OCI-LY7 (cell line): ENCODE results near the gene BRAF. TPM values are rescaled to one million over a fixed set of nuclear protein-coding genes. Genes with fewer than 3 reads are reported as not detected.

ENCODE experiments used
- BruUV-seq: library from RNA; stranded (reverse); fragments of 400-500 nt; replicated peaks from 2 replicates; lab custom pipeline; 2021; lab: Mats Ljungman, UMichigan
- CTCF ChIA-PET: fragments of 300-600 bp; sonication (Branson Sonifier 250); formaldehyde crosslinking; loops from one replicate; lab custom pipeline; 2022; ENCODE audit warnings: antibody characterized with exemption; ENCODE audit not compliant: unreplicated experiment; lab: Charles Lee
- POLR2A ChIA-PET: fragments of 300-600 bp; sonication (Branson Sonifier 250); formaldehyde crosslinking; loops from one replicate; lab custom pipeline; 2022; ENCODE audit warnings: antibody characterized with exemption; lab: Charles Lee
- DNase-seq: peaks from one replicate; pipeline ENCODE4 v3.0.0-alpha.2; 2015; ENCODE audit warnings: low spot score
- H2AFZ ChIP-seq: fragments of 200-600 bp; sonication (generic), shearing (Covaris generic); 2 replicates; pipeline ENCODE4 v1.6.1; 2014; ENCODE audit warnings: mild to moderate bottlenecking, antibody characterized with exemption, low read length, moderate library complexity
- H3K27ac ChIP-seq: fragments of 200-600 bp; sonication (generic); 2 replicates; pipeline ENCODE4 v1.5.1; 2014; ENCODE audit warnings: mixed run types, low read depth, mild to moderate bottlenecking, moderate library complexity, low read length, inconsistent platforms; ENCODE audit not compliant: poor library complexity, severe bottlenecking
- H3K36me3 ChIP-seq: fragments of 200-600 bp; sonication (generic); 2 replicates; pipeline ENCODE4 v1.6.1; 2014; ENCODE audit warnings: mild to moderate bottlenecking, antibody characterized with exemption, low read length, moderate library complexity, mixed read lengths; ENCODE audit not compliant: insufficient read depth
- H3K4me1 ChIP-seq: fragments of 200-600 bp; sonication (generic); 2 replicates; pipeline ENCODE4 v1.5.1; 2014; ENCODE audit warnings: mild to moderate bottlenecking, low read length; ENCODE audit not compliant: insufficient read depth, poor library complexity, severe bottlenecking
- H3K4me2 ChIP-seq: fragments of 200-600 bp; sonication (generic); 2 replicates; pipeline ENCODE4 v1.6.1; 2014; ENCODE audit warnings: mild to moderate bottlenecking, low read length
- H3K4me3 ChIP-seq: fragments of 200-600 bp; sonication (generic); 2 replicates; pipeline ENCODE4 v1.5.1; 2014; ENCODE audit warnings: mild to moderate bottlenecking, low read depth, low read length; ENCODE audit not compliant: poor library complexity, severe bottlenecking
- H3K79me2 ChIP-seq: fragments of 200-600 bp; sonication (generic); 2 replicates; pipeline ENCODE4 v1.6.1; 2016; ENCODE audit warnings: low read depth, mild to moderate bottlenecking, low read length, moderate library complexity, mixed read lengths; ENCODE audit not compliant: insufficient read depth
- H3K9me2 ChIP-seq: fragments of 200-600 bp; sonication (generic); 2 replicates; pipeline ENCODE4 v1.6.1; 2016; ENCODE audit warnings: mild to moderate bottlenecking, low read length, mixed read lengths; ENCODE audit not compliant: insufficient read depth
- H3K9me3 ChIP-seq: fragments of 200-600 bp; sonication (generic); 2 replicates; pipeline ENCODE4 v1.6.1; 2014; ENCODE audit warnings: mild to moderate bottlenecking, mixed run types, low read length, mixed read lengths
- H4K20me1 ChIP-seq: fragments of 200-600 bp; sonication (generic); 2 replicates; pipeline ENCODE4 v1.6.1; 2014; ENCODE audit warnings: mild to moderate bottlenecking, antibody characterized with exemption, low read length, moderate library complexity, mixed read lengths; ENCODE audit not compliant: insufficient read depth
- EZH2phosphoT487 ChIP-seq: fragments of 200-600 bp; sonication (generic); IDR thresholded peaks from 2 replicates; pipeline ENCODE4 v1.6.1; 2018; ENCODE audit warnings: low read depth, borderline replicate concordance, mild to moderate bottlenecking, mixed run types, antibody characterized with exemption, low read length, moderate library complexity, mixed read lengths
- intact Hi-C: fragments of 100-400 bp; cut with micrococcal nuclease; formaldehyde crosslinking; loops from one replicate; pipeline ENCODE4 v1.10.0; 2022; ENCODE audit not compliant: unreplicated experiment
- total RNA-seq, 2 experiments: library from RNA; depleted of rRNA in 1 of 2; stranded (reverse); fragments of >200 nt in 1 of 2; shearing (Covaris generic) in 1 of 2; gene quantifications; 2 replicates each; pipeline ENCODE4 v1.2.3, GENCODE V29; 2014 to 2022
- TF ChIP-seq, protein P1 (sequence below): fragments of 200-600 bp; sonication (generic); conservative IDR thresholded peaks from 2 replicates; pipeline ENCODE4 v1.5.1; 2014; ENCODE audit warnings: mild to moderate bottlenecking, antibody characterized with exemption, low read length, moderate library complexity, mixed read lengths

The BRAF gene
- total RNA-seq, 2 experiments from 2014 or later = 17.1 to 41.6 TPM

GRCh38 chr7:140672382-140673062, 252.2 kb downstream of the BRAF start, which contains the start of gene ADCK2:
Gene ADCK2 (plus strand): TSS chr7:140672945. CDS start chr7:140673331, 386 bp downstream.
- no peaks in the 10 kb centered on the region for H3K9me2 ChIP-seq
- peak within 1 kb of the TSS; percentile 81 for H2AFZ ChIP-seq
- H4K20me1 ChIP-seq = no peaks in the 10 kb centered on the region
- TSS peak; percentile 80 for BruUV-seq
- H3K4me1 ChIP-seq = peaks cover 57% of the 10 kb centered on the region
- POLR2A ChIA-PET = interaction anchor here (0.5 to 3.6 kb wide), 3 partner anchors 11 to 976 kb away, joined by 3 to 10 read pairs (median 9); partner anchors contain the start of gene NDUFB2
- peak within 1 kb of the TSS; percentile 81 for H3K4me3 ChIP-seq
- H3K27ac ChIP-seq = peak within 1 kb of the TSS; percentile 98
- DNase-seq = peak; percentile 85
- peaks cover 10% of the 10 kb centered on the region for H3K36me3 ChIP-seq
- peaks cover 30% of the 10 kb centered on the region for H3K79me2 ChIP-seq
- intact Hi-C loops = loop anchor here (1.0 to 10.0 kb wide), 4 partner anchors 193 to 1318 kb away; partner anchors contain the start of genes LUC7L2 and MKRN1
- CTCF ChIA-PET = no interaction called here
- H3K4me2 ChIP-seq = peak within 1 kb of the TSS; percentile 100
- no peak for TF ChIP-seq EZH2phosphoT487
- TF ChIP-seq, protein P1, sequence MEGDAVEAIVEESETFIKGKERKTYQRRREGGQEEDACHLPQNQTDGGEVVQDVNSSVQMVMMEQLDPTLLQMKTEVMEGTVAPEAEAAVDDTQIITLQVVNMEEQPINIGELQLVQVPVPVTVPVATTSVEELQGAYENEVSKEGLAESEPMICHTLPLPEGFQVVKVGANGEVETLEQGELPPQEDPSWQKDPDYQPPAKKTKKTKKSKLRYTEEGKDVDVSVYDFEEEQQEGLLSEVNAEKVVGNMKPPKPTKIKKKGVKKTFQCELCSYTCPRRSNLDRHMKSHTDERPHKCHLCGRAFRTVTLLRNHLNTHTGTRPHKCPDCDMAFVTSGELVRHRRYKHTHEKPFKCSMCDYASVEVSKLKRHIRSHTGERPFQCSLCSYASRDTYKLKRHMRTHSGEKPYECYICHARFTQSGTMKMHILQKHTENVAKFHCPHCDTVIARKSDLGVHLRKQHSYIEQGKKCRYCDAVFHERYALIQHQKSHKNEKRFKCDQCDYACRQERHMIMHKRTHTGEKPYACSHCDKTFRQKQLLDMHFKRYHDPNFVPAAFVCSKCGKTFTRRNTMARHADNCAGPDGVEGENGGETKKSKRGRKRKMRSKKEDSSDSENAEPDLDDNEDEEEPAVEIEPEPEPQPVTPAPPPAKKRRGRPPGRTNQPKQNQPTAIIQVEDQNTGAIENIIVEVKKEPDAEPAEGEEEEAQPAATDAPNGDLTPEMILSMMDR = no peak
- H3K9me3 ChIP-seq = no peaks in the 10 kb centered on the region

GRCh38 chr7:140671966-140672365, 252.8 kb downstream of the BRAF start:
- POLR2A ChIA-PET = interaction anchor here (3.6 kb wide), 1 partner anchor 24 kb away, joined by 10 read pairs; the partner anchor contains the start of gene NDUFB2
- Histone ChIP-seq H3K4me1 (peaks cover 52% of the 10 kb centered on the region), H3K4me2 (peak overlapping the region; percentile 67), H3K36me3 (peaks cover 4% of the 10 kb centered on the region), H3K4me3 (peak overlapping the region; percentile 81), H2AFZ (peak overlapping the region; percentile 81; the same call in 1 of the 2 replicates), H4K20me1 (no peaks in the 10 kb centered on the region), H3K9me2 (no peaks in the 10 kb centered on the region), H3K27ac (peak overlapping the region; percentile 98), H3K9me3 (no peaks in the 10 kb centered on the region), H3K79me2 (peaks cover 24% of the 10 kb centered on the region; the same call in 1 of the 2 replicates)
- no TSS peak for BruUV-seq
- no peak for DNase-seq
- TF ChIP-seq, protein P1 = no peak
- TF ChIP-seq EZH2phosphoT487 = no peak
- CTCF ChIA-PET = no interaction called here
- intact Hi-C loops = loop anchor here (1.0 to 10.0 kb wide), 4 partner anchors 193 to 1317 kb away; partner anchors contain the start of genes LUC7L2 and MKRN1
